SK-N-SH (cell line): ENCODE results near the gene ZNF143.

Source experiments
- CHD2 ChIP-seq: fragments of 150-350 bp; IDR thresholded peaks from 2 replicates; pipeline ENCODE4 v1.6.1; 2018; ENCODE audit warnings: low read length; ENCODE audit not compliant: partially characterized antibody
- CTCF ChIP-seq: fragments of 200-600 bp; sonication (generic); IDR thresholded peaks from 2 replicates; pipeline ENCODE4 v1.6.1; 2017; ENCODE audit warnings: antibody characterized with exemption, mild to moderate bottlenecking, moderate library complexity
- ELF1 ChIP-seq: IDR thresholded peaks from 2 replicates; pipeline ENCODE4 v1.4.0; 2012
- EZH2phosphoT487 ChIP-seq: fragments of 200-600 bp; sonication (generic); IDR thresholded peaks from 2 replicates; pipeline ENCODE4 v1.6.1; 2017; ENCODE audit warnings: low read depth, mixed run types, mild to moderate bottlenecking, antibody characterized with exemption, moderate library complexity, borderline replicate concordance
- GATA2 ChIP-seq: sonication (generic); formaldehyde crosslinking; IDR thresholded peaks from 2 replicates; pipeline ENCODE4 v1.5.0; 2020; ENCODE audit warnings: mild to moderate bottlenecking, missing genetic modification reagents
- JUND ChIP-seq: IDR thresholded peaks from 2 replicates; pipeline ENCODE4 v1.4.0; 2012
- MAX ChIP-seq: IDR thresholded peaks from 2 replicates; pipeline ENCODE4 v1.4.0; 2012; ENCODE audit warnings: low read depth
- POLR2AphosphoS5 ChIP-seq: IDR thresholded peaks from 2 replicates; pipeline ENCODE4 v1.6.1; 2012; ENCODE audit warnings: low read depth, low read length
- RXRA ChIP-seq: IDR thresholded peaks from 2 replicates; pipeline ENCODE4 v1.4.0; 2012; ENCODE audit warnings: low read depth, mild to moderate bottlenecking, borderline replicate concordance
- TAF1 ChIP-seq: IDR thresholded peaks from 2 replicates; pipeline ENCODE4 v1.6.1; 2012; ENCODE audit warnings: low read depth, mild to moderate bottlenecking, low read length, moderate library complexity, borderline replicate concordance
- TCF12 ChIP-seq: IDR thresholded peaks from 2 replicates; pipeline ENCODE4 v1.4.0; 2012
- TEAD4 ChIP-seq: IDR thresholded peaks from 2 replicates; pipeline ENCODE4 v1.4.0; 2012; ENCODE audit warnings: mild to moderate bottlenecking, borderline replicate concordance; ENCODE audit not compliant: insufficient read depth

- TF ChIP-seq CHD2: no peak
- TF ChIP-seq CTCF: no peak
- TF ChIP-seq MAX: no peak
- TF ChIP-seq ELF1: no peak
- no peak for TF ChIP-seq RXRA
- no peak for TF ChIP-seq TEAD4
- TF ChIP-seq POLR2AphosphoS5: no peak
- TF ChIP-seq EZH2phosphoT487: no peak
- TF ChIP-seq GATA2: no peak
- TF ChIP-seq TCF12: no peak
- no peak for TF ChIP-seq TAF1
- TF ChIP-seq JUND: no peak
Observed at GRCh38 chr11:9479899-9480298, 19.1 kb downstream of the ZNF143 start.
